ENCODE results near the gene CCDC191.

DNA sequence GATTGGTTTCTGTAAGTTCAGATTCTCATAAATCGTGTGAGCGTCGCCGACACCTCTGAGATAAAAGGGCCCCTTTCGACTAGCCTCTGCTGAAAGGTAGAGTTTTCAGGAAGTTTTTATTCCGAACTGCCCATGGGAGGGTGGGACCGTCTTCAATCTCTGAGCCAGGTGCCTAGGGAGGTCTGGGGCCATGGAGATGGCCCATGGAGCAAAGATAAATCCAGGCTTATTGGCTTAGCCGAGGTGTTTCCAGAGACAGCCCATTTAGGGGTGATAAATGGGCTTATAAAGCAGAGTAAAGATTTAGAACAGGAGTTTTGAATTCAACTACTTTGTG is 653 bp upstream of the CCDC191 start:
- TF ChIP-seq, protein P1, sequence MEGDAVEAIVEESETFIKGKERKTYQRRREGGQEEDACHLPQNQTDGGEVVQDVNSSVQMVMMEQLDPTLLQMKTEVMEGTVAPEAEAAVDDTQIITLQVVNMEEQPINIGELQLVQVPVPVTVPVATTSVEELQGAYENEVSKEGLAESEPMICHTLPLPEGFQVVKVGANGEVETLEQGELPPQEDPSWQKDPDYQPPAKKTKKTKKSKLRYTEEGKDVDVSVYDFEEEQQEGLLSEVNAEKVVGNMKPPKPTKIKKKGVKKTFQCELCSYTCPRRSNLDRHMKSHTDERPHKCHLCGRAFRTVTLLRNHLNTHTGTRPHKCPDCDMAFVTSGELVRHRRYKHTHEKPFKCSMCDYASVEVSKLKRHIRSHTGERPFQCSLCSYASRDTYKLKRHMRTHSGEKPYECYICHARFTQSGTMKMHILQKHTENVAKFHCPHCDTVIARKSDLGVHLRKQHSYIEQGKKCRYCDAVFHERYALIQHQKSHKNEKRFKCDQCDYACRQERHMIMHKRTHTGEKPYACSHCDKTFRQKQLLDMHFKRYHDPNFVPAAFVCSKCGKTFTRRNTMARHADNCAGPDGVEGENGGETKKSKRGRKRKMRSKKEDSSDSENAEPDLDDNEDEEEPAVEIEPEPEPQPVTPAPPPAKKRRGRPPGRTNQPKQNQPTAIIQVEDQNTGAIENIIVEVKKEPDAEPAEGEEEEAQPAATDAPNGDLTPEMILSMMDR (IDR thresholded peaks at IDR 0.05), result no peak
- TF ChIP-seq POLR2A (IDR thresholded peaks at IDR 0.05), result no peak

All from thyroid gland (tissue), 4 donors.